Transverse colon (tissue), 4 donors: ENCODE data around the gene CCR8. TPM values are rescaled to one million over a fixed set of nuclear protein-coding genes. Genes with fewer than 3 reads are reported as not detected.

Experiments used
- DNase-seq: peaks from one replicate; pipeline ENCODE4 v3.0.0-alpha.2; 2019
- H3K27ac ChIP-seq, 4 donors: fragments of 200-600 bp; sonication (generic); 2 replicates each; pipeline ENCODE4 v1.5.1; 2016 to 2018; ENCODE audit warnings: inconsistent platforms in 4 of 4
- H3K27me3 ChIP-seq: fragments of 200-600 bp; sonication (generic); 2 replicates; pipeline ENCODE4 v1.5.1; 2017; ENCODE audit warnings: inconsistent platforms
- H3K36me3 ChIP-seq, 4 donors: fragments of 200-600 bp; sonication (generic); 2 replicates each; pipeline ENCODE4 v1.5.1; 2017 to 2019; ENCODE audit warnings: inconsistent platforms in 4 of 4
- H3K4me1 ChIP-seq, 4 donors: fragments of 200-600 bp; sonication (generic); 2 replicates each; pipeline ENCODE4 v1.5.1; 2017 to 2020; ENCODE audit warnings: inconsistent platforms in 4 of 4
- H3K4me3 ChIP-seq, 4 donors: fragments of 200-600 bp; sonication (generic); 1 replicate in 1 of 4; 2 replicates in 3 of 4; pipeline versions ENCODE4 v1.5.1 to v1.6.1; 2017 to 2019; ENCODE audit warnings: inconsistent platforms in 4 of 4
- H3K9me3 ChIP-seq, 2 donors: fragments of 200-600 bp; sonication (generic); 2 replicates each; pipeline ENCODE4 v1.5.1; 2017 to 2019; ENCODE audit warnings: inconsistent platforms in 2 of 2
- CTCF ChIP-seq, 5 experiments: fragments of 200-600 bp in 3 of 5; fragments of 450-650 bp in 2 of 5; sonication (generic) in 3 of 5; IDR thresholded peaks; 1 replicate in 2 of 5; 2 replicates in 3 of 5; pipeline ENCODE4 v1.5.1; 2016 to 2017; ENCODE audit warnings: antibody characterized with exemption in 5 of 5, inconsistent platforms in 3 of 5, mild to moderate bottlenecking in 2 of 5, moderate library complexity in 1 of 5
- EP300 ChIP-seq: sonication (generic); formaldehyde crosslinking; IDR thresholded peaks from one replicate; pipeline ENCODE4 v1.6.1; 2017; ENCODE audit warnings: antibody characterized with exemption, low read depth
- POLR2A ChIP-seq: fragments of 450-650 bp; IDR thresholded peaks from one replicate; pipeline ENCODE4 v1.6.1; 2016; ENCODE audit warnings: antibody characterized with exemption, mild to moderate bottlenecking, moderate library complexity
- POLR2AphosphoS5 ChIP-seq, 3 donors: sonication (generic); formaldehyde crosslinking; IDR thresholded peaks; one replicate each; pipeline ENCODE4 v1.6.1; 2016; ENCODE audit warnings: antibody characterized with exemption in 3 of 3
- WGBS, 2 donors: methylation state at CpG; one replicate each; pipeline ENCODE4 v1.1.5; 2018; ENCODE audit warnings: low coverage in 1 of 2; 5-methylcytosine and 5-hydroxymethylcytosine counted together
- in situ Hi-C, 4 donors: fragments of 200-750 bp; cut with MboI; loops; one replicate each; pipeline versions ENCODE4 v1.15.0 to v1.15.1; 2017; ENCODE audit warnings: low sequenced_read_pairs in 3 of 4, low pct_ligation_motif_present in 1 of 4, low pct_unique_long_range_greater_than_20kb in 1 of 4
- intact Hi-C: fragments of 100-400 bp; cut with DNase I; formaldehyde crosslinking; loops from one replicate; pipeline ENCODE4 v1.15.1; 2023; ENCODE audit warnings: low total_unique reads
- total RNA-seq, 4 donors: library from RNA; depleted of rRNA; stranded (reverse); fragments of >200 nt; gene quantifications; one replicate each; pipeline ENCODE4 v1.1.0, GENCODE V29; 2016

The CCR8 gene
- total RNA-seq, 4 donors from 2014 or later = not detected

DNA sequence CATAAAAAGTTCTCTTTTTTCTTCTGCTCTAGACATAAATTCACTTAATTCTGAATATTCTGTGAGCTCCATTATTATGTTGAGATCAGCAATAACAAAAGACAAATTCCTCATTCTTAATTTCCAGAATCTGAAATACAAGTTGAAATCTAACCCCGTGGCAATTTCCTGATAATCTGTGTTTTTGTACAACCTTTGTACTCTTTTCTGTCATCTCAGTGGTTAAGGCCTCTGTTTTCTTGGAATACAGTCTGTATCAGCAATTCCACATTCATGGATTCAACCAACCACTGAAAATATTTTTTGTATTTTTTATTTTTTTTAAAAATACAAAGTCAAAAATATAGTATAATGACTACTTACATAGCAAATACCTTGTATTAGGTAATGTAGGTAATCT, 8.7 kb downstream of the CCR8 start:
- 77 to 79% methylated on average over 1 of the region's 1 CpG for WGBS, 2 donors
- in situ Hi-C loops = no loop called here
- intact Hi-C loops = no loop called here

GRCh38 chr3:39339086-39339485, 9.6 kb downstream of the CCR8 start:
- in situ Hi-C loops (no loop called here), intact Hi-C loops (no loop called here)
- Histone ChIP-seq H3K27me3 (no peaks in the 10 kb centered on the region), H3K36me3 (no peaks in the 10 kb centered on the region), H3K9me3 (no peaks in the 10 kb centered on the region), H3K4me1 (peaks cover 0 to 11% (median 2%) of the 10 kb centered on the region in 4 donors), H3K27ac (no peak overlapping the region), H3K4me3 (no peak overlapping the region)
- WGBS, 2 donors = 0 to 100% methylated on average over 1 of the region's 1 CpG
- TF ChIP-seq CTCF (IDR thresholded peaks at IDR 0.05) = no peak
- TF ChIP-seq POLR2A = no peak
- no peak for TF ChIP-seq POLR2AphosphoS5 (IDR thresholded peaks at IDR 0.05)
- no peak for TF ChIP-seq EP300
- no peak for DNase-seq

More for the DNA sequence above, 8.7 kb downstream of the CCR8 start:
- Histone ChIP-seq H3K4me1 (peaks cover 0 to 5% (median 2%) of the 10 kb centered on the region in 4 donors), H3K27me3 (no peaks in the 10 kb centered on the region), H3K9me3 (no peaks in the 10 kb centered on the region), H3K27ac (no peak overlapping the region), H3K4me3 (no peak overlapping the region), H3K36me3 (no peaks in the 10 kb centered on the region)
- TF ChIP-seq CTCF (IDR thresholded peaks at IDR 0.05) = no peak
- TF ChIP-seq EP300 = no peak
- no peak for TF ChIP-seq POLR2AphosphoS5 (IDR thresholded peaks at IDR 0.05)
- no peak for TF ChIP-seq POLR2A
- no peak for DNase-seq

DNA sequence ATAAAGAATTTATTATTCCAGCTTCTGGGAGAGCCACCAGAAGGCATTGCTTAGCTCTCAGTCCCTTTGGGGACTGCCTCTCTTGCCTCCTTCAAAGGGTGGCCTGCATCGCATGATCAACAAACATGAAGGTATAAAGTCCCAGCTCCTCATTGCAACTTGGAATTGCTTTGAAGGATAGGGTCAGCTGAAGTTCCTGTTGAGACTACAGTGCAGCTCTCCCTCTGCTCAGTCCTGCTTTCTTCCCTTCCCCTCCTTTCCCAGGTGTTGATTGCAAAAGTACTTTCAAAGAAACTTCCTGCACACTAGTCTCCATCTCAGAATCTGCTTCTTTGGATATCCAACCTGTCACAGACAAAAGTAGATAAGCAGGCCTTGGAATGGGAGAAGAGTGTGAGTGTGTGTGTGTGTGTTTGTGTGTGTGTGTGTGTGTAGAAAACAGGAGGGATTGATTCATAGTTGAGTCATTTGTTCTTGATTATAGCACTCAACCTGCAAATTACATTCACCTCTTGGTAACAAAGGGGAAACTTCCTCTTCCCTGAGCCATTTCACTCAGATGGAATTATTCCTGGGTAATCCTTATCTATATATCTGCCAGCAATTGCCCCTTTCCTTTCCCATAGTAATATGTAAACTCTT, 13.7 kb downstream of the CCR8 start:
- peak; percentile 20 for DNase-seq
- no peak for TF ChIP-seq POLR2AphosphoS5 (IDR thresholded peaks at IDR 0.05)
- TF ChIP-seq EP300 = no peak
- no peak for TF ChIP-seq CTCF (IDR thresholded peaks at IDR 0.05)
- no peak for TF ChIP-seq POLR2A
- Histone ChIP-seq H3K4me1 (peaks cover 0 to 37% (median 17%) of the 10 kb centered on the region in 4 donors), H3K9me3 (no peaks in the 10 kb centered on the region), H3K27ac (peak overlapping the region; percentile 19 to 51 (median 36)), H3K4me3 (no peak overlapping the region), H3K27me3 (no peaks in the 10 kb centered on the region), H3K36me3 (no peaks in the 10 kb centered on the region)
- intact Hi-C loops (no loop called here), in situ Hi-C loops (no loop called here)
- WGBS, 2 donors = 44% methylated on average over 1 of the region's 1 CpG; no CpG with 5 or more reads in 1 of the 2 donors

- Histone ChIP-seq H3K4me1 (peaks cover 0 to 41% (median 18%) of the 10 kb centered on the region in 4 donors), H3K4me3 (no peak overlapping the region), H3K27me3 (no peaks in the 10 kb centered on the region), H3K27ac (peak overlapping the region; percentile 19 to 40 (median 30)), H3K9me3 (no peaks in the 10 kb centered on the region), H3K36me3 (no peaks in the 10 kb centered on the region)
- TF ChIP-seq CTCF (IDR thresholded peaks at IDR 0.05) (no peak), POLR2AphosphoS5 (IDR thresholded peaks at IDR 0.05) (no peak), EP300 (no peak), POLR2A (no peak)
- in situ Hi-C loops (no loop called here), intact Hi-C loops (no loop called here)
- DNase-seq = no peak
Measured at GRCh38 chr3:39343760-39344159, 14.3 kb downstream of the CCR8 start.
